HG02884 (cell line): Measurements from ENCODE around the gene BRAF.
"Not testable (repeated sequence)": the region's sequence is repeated elsewhere in the genome, so short reads cannot be mapped to it uniquely, and the experiment has no call there.

Source experiments
- ATAC-seq: cut with Tn5 transposase; IDR thresholded peaks from one replicate; pipeline ENCODE4 v1.9.1; 2021; ENCODE audit warnings: mild to moderate bottlenecking, moderate library complexity; ENCODE audit not compliant: unreplicated experiment

The BRAF gene

DNA sequence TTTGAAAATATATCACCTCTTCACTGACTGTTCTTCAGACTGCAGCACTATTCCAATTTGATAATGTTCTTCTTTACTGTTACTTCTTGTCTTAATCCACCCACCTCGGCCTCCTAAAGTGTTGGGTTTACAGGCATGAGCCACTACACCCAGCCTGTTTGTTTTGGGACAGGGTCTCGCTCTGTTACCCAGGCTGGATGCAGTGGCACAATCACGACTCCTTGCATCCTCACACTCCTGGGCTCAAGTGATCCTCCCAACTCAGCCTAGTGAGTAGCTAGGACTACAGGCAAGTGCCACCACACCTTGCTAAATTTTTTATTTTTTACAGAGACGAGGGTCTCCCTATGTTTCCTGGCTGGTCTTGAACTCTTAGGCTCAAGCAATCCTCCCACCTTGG is 150.4 kb downstream of the BRAF start:
- no peak for ATAC-seq

- ATAC-seq, result no peak
Observed at GRCh38 chr7:140773104-140773503, 151.6 kb downstream of the BRAF start.

- ATAC-seq, result no peak
Observed at GRCh38 chr7:140771826-140772225, 152.9 kb downstream of the BRAF start.

GRCh38 chr7:140769852-140770251 is 154.9 kb downstream of the BRAF start:
- ATAC-seq, result no peak

DNA sequence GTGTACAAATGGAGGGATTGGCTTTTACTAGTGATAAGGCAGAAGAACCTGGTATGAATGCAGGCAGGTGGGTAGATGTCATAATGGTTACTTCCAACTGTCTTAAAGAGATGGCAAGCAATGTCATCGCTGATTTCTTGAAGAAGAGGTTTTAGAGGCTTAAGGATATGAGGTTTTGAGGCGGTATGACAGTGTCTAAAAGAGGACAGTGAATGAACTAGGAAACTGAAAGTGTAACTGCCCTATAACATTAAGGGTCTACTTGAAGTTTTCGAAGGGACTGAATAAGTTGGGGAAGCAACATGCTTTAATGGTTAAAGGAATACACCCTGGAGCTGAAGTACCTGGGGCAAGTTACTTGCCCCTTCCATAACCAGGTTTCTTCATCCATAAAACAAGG is 157.3 kb downstream of the BRAF start:
- ATAC-seq, result no peak

DNA sequence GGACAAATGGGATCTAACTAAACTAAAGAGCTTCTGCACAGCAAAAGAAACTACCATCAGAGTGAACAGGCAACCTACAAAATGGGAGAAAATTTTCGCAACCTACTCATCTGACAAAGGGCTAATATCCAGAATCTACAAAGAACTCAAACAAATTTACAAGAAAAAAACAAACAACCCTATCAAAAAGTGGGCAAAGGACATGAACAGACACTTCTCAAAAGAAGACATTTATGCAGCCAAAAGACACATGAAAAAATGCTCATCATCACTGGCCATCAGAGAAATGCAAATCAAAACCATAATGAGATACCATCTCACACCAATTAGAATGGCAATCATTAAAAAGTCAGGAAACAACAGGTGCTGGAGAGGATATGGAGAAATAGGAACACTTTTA is 159.3 kb downstream of the BRAF start:
- ATAC-seq, result not testable (repeated sequence)

GRCh38 chr7:140763166-140763565 is 161.6 kb downstream of the BRAF start:
- ATAC-seq, result not testable (repeated sequence)

GRCh38 chr7:140761375-140761774 is 163.4 kb downstream of the BRAF start:
- ATAC-seq, result not testable (repeated sequence)

DNA sequence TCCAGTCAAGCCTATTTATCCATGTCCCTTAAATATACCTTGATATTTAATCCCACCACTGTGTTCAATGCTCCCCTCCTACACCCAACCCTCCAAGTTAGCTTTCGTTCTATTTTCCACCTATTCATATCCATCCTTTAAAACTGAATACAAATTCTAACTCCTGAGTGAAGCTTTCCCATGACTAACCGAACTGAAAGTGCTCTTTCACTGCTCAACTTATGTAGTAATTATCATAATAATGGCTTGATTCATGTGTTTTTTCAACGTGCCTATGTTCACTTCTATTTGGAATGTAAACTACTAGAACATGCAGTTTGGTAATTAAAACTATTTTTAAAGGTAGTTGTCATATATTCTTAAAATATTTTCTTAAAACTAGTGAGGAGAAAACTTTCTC is 170.2 kb downstream of the BRAF start:
- no peak for ATAC-seq

GRCh38 chr7:140752533-140752932 is 172.2 kb downstream of the BRAF start:
- no peak for ATAC-seq

DNA sequence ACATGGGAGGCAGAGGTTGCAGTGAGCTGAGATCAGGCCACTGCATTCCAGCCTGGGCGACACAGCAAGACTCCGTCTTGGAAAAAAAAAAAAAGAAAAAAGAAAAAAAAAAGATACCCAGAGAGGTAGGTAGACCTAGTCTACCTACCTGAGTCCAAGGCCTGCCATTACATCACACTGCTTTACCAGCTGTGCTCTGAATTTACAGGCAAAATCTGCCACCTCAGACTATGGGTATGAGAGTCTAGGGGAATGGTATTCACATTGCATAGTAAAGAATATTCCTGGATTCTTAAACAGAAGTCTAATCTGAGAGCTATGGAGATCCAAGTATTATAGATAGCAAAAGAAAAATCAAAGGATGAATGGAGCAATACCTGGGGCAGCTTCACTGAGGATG is 178.0 kb downstream of the BRAF start:
- ATAC-seq, result no peak

DNA sequence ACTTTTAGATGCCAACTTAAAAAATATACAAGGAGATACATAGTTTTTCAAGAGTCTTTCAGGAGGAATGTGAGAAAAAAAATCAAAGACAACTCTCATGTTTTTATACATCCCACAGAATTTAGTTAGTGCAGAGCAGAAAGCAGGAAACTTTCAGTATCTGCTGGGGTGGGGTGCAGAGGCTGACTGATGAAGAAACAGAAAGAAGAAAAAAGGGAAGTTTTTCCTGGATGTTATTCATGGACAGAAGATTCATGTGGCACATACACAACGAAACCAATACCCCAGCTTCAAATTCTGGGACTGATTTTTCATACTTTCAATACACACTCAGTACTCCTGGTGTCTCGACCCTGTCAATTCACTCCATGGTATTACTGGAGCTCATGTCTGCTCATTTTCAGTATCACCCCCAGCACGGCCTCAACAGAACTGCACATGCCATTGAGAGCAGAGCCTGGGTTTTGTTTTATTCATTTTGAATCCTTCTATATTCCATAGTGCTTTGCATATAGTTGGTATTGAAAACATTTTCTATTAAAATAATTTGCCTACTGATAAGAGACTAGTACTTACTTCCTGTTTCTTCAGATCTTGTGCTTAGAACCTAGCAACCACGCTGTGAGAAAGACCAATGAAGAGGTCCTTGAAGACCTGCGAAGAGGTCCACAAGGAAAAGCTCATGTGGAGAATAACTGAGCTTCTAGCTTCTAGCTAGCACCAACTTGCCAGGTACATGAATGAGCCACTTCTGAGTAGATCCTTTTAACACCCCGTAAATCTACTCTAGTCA is 179.3 kb downstream of the BRAF start:
- no peak for ATAC-seq

- no peak for ATAC-seq
Observed at GRCh38 chr7:140744005-140744404, 180.7 kb downstream of the BRAF start.

DNA sequence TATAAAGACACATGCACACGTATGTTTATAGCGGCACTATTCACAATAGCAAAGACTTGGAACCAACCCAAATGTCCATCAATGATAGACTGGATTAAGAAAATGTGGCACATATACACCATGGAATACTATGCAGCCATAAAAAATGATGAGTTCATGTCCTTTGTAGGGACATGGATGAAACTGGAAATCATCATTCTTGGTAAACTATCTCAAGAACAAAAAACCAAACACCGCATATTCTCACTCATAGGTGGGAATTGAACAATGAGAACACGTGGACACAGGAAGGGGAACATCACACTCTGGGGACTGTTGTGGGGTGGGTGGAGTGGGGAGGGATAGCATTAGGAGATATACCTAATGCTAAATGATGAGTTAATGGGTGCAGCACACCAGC is 181.5 kb downstream of the BRAF start:
- ATAC-seq, result not testable (repeated sequence)

- ATAC-seq, result no peak
Observed at GRCh38 chr7:140738280-140738679, 186.4 kb downstream of the BRAF start.

- no peak for ATAC-seq
Observed at GRCh38 chr7:140734729-140735128, 190.0 kb downstream of the BRAF start.

- no peak for ATAC-seq
Observed at GRCh38 chr7:140734096-140734495, 190.6 kb downstream of the BRAF start.

DNA sequence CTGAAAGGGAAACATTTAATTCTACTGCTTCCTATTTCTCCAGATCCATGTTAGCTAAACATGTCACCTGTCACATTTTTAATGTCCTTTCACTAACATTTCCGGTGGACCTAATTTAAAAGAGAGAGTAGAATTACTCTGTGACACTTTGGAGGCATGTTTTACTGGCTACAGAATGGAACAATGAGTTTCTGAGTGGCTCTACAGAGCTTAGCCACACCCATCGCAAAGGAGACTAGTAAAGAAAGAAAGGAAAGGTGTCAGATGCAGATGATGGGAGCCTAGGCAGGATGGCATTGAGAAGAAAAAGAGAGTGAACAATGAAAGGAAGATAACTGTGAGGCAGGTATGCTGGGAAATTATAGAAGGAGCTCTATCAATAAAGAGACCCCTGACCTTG is 192.3 kb downstream of the BRAF start:
- no peak for ATAC-seq

GRCh38 chr7:140726281-140726680 is 198.4 kb downstream of the BRAF start:
- no peak for ATAC-seq

DNA sequence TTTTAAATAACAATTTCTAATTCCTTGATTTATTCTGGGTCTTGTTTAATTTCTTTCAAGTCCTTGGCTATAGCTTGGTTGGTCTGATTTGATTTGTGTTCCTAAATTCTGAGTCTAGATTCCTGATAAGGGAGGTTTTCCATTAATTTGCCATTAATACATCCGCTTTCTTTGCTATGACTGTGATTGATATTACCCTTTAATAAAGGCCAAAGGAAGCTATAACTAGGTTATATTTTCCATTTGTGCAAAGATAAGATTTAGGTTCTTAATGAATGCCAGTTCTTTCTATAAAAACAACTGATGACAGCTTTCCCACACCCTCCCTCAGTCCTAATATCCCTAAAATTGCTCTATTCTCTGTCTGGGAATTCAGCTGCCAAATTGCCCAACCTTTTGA is 200.0 kb downstream of the BRAF start:
- ATAC-seq, result no peak

GRCh38 chr7:140723574-140723973 is 201.2 kb downstream of the BRAF start:
- ATAC-seq, result no peak

DNA sequence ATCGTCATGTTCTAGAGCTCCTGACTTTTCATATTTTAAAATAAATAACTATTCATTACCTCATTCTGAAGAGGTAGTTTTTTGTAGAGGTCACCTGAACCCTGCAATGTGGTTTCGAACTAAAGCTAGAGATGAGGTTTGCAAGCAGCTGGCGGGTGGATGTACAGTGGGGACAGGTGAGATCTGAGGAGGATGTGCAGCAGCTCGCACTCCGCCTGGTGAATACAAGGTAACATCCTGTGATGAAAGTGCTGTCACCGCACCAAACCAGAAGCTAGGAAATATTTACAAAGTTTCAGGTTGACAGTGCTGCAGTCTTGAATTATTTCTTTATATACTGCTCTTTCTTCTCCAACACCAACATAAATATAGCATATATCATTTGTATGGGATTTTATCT is 201.7 kb downstream of the BRAF start:
- ATAC-seq, result no peak

DNA sequence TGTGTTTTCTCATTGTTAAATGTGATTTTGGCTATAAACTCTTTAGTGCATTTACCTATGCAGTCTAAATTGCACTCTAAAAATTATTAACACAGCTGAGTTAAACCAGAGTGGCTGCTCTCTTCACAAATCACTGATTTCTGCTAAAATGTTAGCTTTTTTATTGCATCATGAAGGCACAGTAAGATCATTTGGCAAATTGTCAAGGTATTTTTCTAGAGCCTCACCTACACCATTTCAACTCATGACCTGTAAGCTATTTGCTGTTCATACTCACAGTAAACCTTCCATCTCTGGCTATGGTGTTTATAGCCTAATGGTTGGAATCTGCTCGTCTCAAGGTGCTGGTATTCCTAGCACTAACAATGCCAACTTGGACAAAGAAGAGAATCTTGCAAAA is 202.5 kb downstream of the BRAF start:
- ATAC-seq, result no peak
